Naive thymus-derived CD8-positive, alpha-beta T cell (primary cell): ENCODE measurements around the gene DNAJC4. TPM values are rescaled to one million over a fixed set of nuclear protein-coding genes. Genes with fewer than 3 reads are reported as not detected.

Experiments used
- ATAC-seq, 2 donors: fragments of 150-1000 bp; cut with Tn5 transposase in 1 of 2; sonication (Bioruptor Pico), chemical (Tn5 transposase) in 1 of 2; 1 replicate in 1 of 2; 2 replicates in 1 of 2; pipeline ENCODE4 v1.10.0; 2021; ENCODE audit warnings: mild to moderate bottlenecking in 2 of 2, moderate library complexity in 2 of 2
- POLR2A ChIA-PET: fragments of 350-600 bp; sonication (Branson Sonifier 250); formaldehyde crosslinking; loops from one replicate; lab custom pipeline; 2021; ENCODE audit warnings: antibody characterized with exemption; lab: Charles Lee
- DNase-seq, 10 donors: peaks; one replicate each; pipeline versions ENCODE4 v3.0.0 to v3.0.0-alpha.2; 2020 to 2022
- H3K27ac Mint-ChIP-seq, 10 donors: one replicate each; pipeline ENCODE4 v1.8.0; 2020 to 2022; ENCODE audit warnings: mild to moderate bottlenecking in 10 of 10, mixed read lengths in 10 of 10, moderate library complexity in 4 of 10, inconsistent platforms in 1 of 10
- H3K27me3 Mint-ChIP-seq, 5 donors: one replicate each; pipeline ENCODE4 v1.8.0; 2021 to 2022; ENCODE audit warnings: mixed read lengths in 5 of 5
- H3K36me3 Mint-ChIP-seq, 3 donors: one replicate each; pipeline ENCODE4 v1.8.0; 2020 to 2022; ENCODE audit warnings: mixed read lengths in 3 of 3, mild to moderate bottlenecking in 2 of 3, inconsistent platforms in 1 of 3
- H3K4me1 Mint-ChIP-seq, 4 donors: one replicate each; pipeline ENCODE4 v1.8.0; 2021 to 2022; ENCODE audit warnings: mixed read lengths in 4 of 4
- H3K4me3 Mint-ChIP-seq, 10 donors: one replicate each; pipeline ENCODE4 v1.8.0; 2020 to 2022; ENCODE audit warnings: mild to moderate bottlenecking in 10 of 10, mixed read lengths in 10 of 10, moderate library complexity in 6 of 10, inconsistent platforms in 1 of 10
- H3K9me3 Mint-ChIP-seq, 9 donors: one replicate each; pipeline ENCODE4 v1.8.0; 2020 to 2022; ENCODE audit warnings: mixed read lengths in 9 of 9, mild to moderate bottlenecking in 3 of 9, inconsistent platforms in 1 of 9, moderate library complexity in 1 of 9
- polyA plus RNA-seq, 3 donors: library from polyadenylated mRNA; unstranded; fragments of 300-500 nt; fragmentation: Illumina TruSeq; gene quantifications; one replicate each; pipeline ENCODE4 v1.2.3, GENCODE V29; 2021
- total RNA-seq, 8 experiments: library from RNA in 2 of 8; stranded (reverse) in 2 of 8; gene quantifications; one replicate each; pipeline ENCODE4 v1.2.3 and lab custom pipeline; 2021 to 2026

DNAJC4 gene
- total and polyA plus RNA-seq, 5 experiments from 2014 or later, result 21.5 to 56.2 (median 33.2) TPM

- peaks cover 0 to 6% (median 0%) of the 10 kb centered on the region in 4 donors for H3K4me1 Mint-ChIP-seq
- no peak overlapping the region for H3K27ac Mint-ChIP-seq
- H3K4me3 Mint-ChIP-seq, result no peak overlapping the region
- POLR2A ChIA-PET, result interaction anchor here (0.6 to 1.0 kb wide), 2 partner anchors 10 to 16 kb away, joined by 3 read pairs; no protein-coding TSS in a partner anchor
- DNase-seq, result peak in 1 of 10 donors; percentile 53
- H3K36me3 Mint-ChIP-seq, result peaks cover 0 to 5% (median 4%) of the 10 kb centered on the region in 3 donors
- ATAC-seq, result no peak
- no peaks in the 10 kb centered on the region for H3K9me3 Mint-ChIP-seq
- H3K27me3 Mint-ChIP-seq, result no peaks in the 10 kb centered on the region
Observed at GRCh38 chr11:64262271-64263002, 32.1 kb downstream of the DNAJC4 start.

GRCh38 chr11:64263021-64263946, 32.9 kb downstream of the DNAJC4 start:
- no peak for DNase-seq
- peaks cover 8 to 11% (median 8%) of the 10 kb centered on the region in 4 donors for H3K4me1 Mint-ChIP-seq
- POLR2A ChIA-PET, result interaction anchor here (0.6 to 1.6 kb wide), 4 partner anchors 9 to 17 kb away, joined by 3 to 6 read pairs (median 4); no protein-coding TSS in a partner anchor
- H3K9me3 Mint-ChIP-seq, result no peaks in the 10 kb centered on the region
- peak overlapping the region in 1 of 10 donors; percentile 44 for H3K27ac Mint-ChIP-seq
- no peak overlapping the region for H3K4me3 Mint-ChIP-seq
- H3K36me3 Mint-ChIP-seq, result peaks cover 0 to 4% (median 0%) of the 10 kb centered on the region in 3 donors
- H3K27me3 Mint-ChIP-seq, result no peaks in the 10 kb centered on the region
- ATAC-seq, result no peak

GRCh38 chr11:64263947-64264317, 33.6 kb downstream of the DNAJC4 start:
- Mint-ChIP-seq H3K27ac (no peak overlapping the region), H3K36me3 (peaks cover 0 to 4% (median 0%) of the 10 kb centered on the region in 3 donors), H3K27me3 (no peaks in the 10 kb centered on the region), H3K4me1 (peaks cover 13 to 15% (median 14%) of the 10 kb centered on the region in 4 donors), H3K9me3 (no peaks in the 10 kb centered on the region), H3K4me3 (no peak overlapping the region)
- no peak for DNase-seq
- ATAC-seq, result no peak
- POLR2A ChIA-PET, result interaction anchor here (0.6 to 1.6 kb wide), 5 partner anchors 10 to 57 kb away, joined by 3 to 6 read pairs (median 4); partner anchors contain the start of gene FERMT3

- no peak for DNase-seq
- Mint-ChIP-seq H3K4me3 (no peak overlapping the region), H3K27ac (peak overlapping the region in 2 of 10 donors; percentile 21 to 62), H3K9me3 (no peaks in the 10 kb centered on the region), H3K27me3 (no peaks in the 10 kb centered on the region), H3K4me1 (peaks cover 16 to 19% (median 17%) of the 10 kb centered on the region in 4 donors), H3K36me3 (peaks cover 0 to 1% (median 0%) of the 10 kb centered on the region in 3 donors)
- no peak for ATAC-seq
- POLR2A ChIA-PET, result interaction anchor here (0.6 to 1.6 kb wide), 6 partner anchors 10 to 57 kb away, joined by 3 to 6 read pairs (median 4); partner anchors contain the start of gene FERMT3
Observed at GRCh38 chr11:64264371-64264852, 34.1 kb downstream of the DNAJC4 start.

- no peaks in the 10 kb centered on the region for H3K27me3 Mint-ChIP-seq
- no peaks in the 10 kb centered on the region for H3K9me3 Mint-ChIP-seq
- no peak for ATAC-seq
- H3K4me1 Mint-ChIP-seq, result peaks cover 18 to 25% (median 20%) of the 10 kb centered on the region in 4 donors
- H3K4me3 Mint-ChIP-seq, result peak overlapping the region in 1 of 10 donors; percentile 5
- H3K36me3 Mint-ChIP-seq, result no peaks in the 10 kb centered on the region
- POLR2A ChIA-PET, result interaction anchor here (0.6 to 1.4 kb wide), 5 partner anchors 11 to 58 kb away, joined by 3 to 5 read pairs (median 3); partner anchors contain the start of gene FERMT3
- peak overlapping the region in 1 of 10 donors; percentile 69 for H3K27ac Mint-ChIP-seq
- DNase-seq, result no peak
Observed at GRCh38 chr11:64265176-64266160, 35.1 kb downstream of the DNAJC4 start.

- POLR2A ChIA-PET, result interaction anchor here (0.6 to 6.2 kb wide), 3 partner anchors 10 to 60 kb away, joined by 3 to 106 read pairs (median 3); partner anchors contain the start of gene FERMT3
- no peak for ATAC-seq
- peaks cover 18 to 26% (median 21%) of the 10 kb centered on the region in 4 donors for H3K4me1 Mint-ChIP-seq
- H3K36me3 Mint-ChIP-seq, result no peaks in the 10 kb centered on the region
- DNase-seq, result no peak
- H3K9me3 Mint-ChIP-seq, result no peaks in the 10 kb centered on the region
- no peaks in the 10 kb centered on the region for H3K27me3 Mint-ChIP-seq
- H3K4me3 Mint-ChIP-seq, result peak overlapping the region in 1 of 10 donors; percentile 5
- H3K27ac Mint-ChIP-seq, result no peak overlapping the region
Observed at GRCh38 chr11:64266339-64266738, 36.0 kb downstream of the DNAJC4 start.

GRCh38 chr11:64267207-64267945, 37.0 kb downstream of the DNAJC4 start:
- no peaks in the 10 kb centered on the region for H3K27me3 Mint-ChIP-seq
- H3K9me3 Mint-ChIP-seq, result no peaks in the 10 kb centered on the region
- H3K4me1 Mint-ChIP-seq, result peaks cover 22 to 36% (median 25%) of the 10 kb centered on the region in 4 donors
- DNase-seq (no peak), ATAC-seq (no peak)
- H3K36me3 Mint-ChIP-seq, result no peaks in the 10 kb centered on the region
- H3K27ac Mint-ChIP-seq, result peak overlapping the region in 6 of 10 donors; percentile 35 to 98 (median 76)
- peak overlapping the region in 6 of 10 donors; percentile 16 to 97 (median 74) for H3K4me3 Mint-ChIP-seq
- POLR2A ChIA-PET, result interaction anchor here (0.6 to 6.6 kb wide), 7 partner anchors 10 to 887 kb away, joined by 3 to 140 read pairs (median 69); partner anchors contain the start of genes BAD, FERMT3, FKBP2 and GPR137

- Mint-ChIP-seq H3K4me3 (peak overlapping the region; percentile 86 to 99 (median 96)), H3K4me1 (peaks cover 20 to 37% (median 27%) of the 10 kb centered on the region in 4 donors), H3K9me3 (no peaks in the 10 kb centered on the region), H3K36me3 (no peaks in the 10 kb centered on the region), H3K27me3 (no peaks in the 10 kb centered on the region), H3K27ac (peak overlapping the region; percentile 92 to 100 (median 98))
- no peak for ATAC-seq
- DNase-seq, result no peak
- POLR2A ChIA-PET, result interaction anchor here (0.6 to 6.6 kb wide), 16 partner anchors 10 to 1559 kb away, joined by 3 to 140 read pairs (median 15); partner anchors contain the start of genes BAD, ESRRA, FERMT3 and FKBP2
Observed at GRCh38 chr11:64268025-64268892, 37.9 kb downstream of the DNAJC4 start.

GRCh38 chr11:64268893-64269539, 38.7 kb downstream of the DNAJC4 start:
- peak overlapping the region; percentile 92 to 100 (median 98) for H3K27ac Mint-ChIP-seq
- DNase-seq (peak in 2 of 10 donors; percentile 18 to 23), ATAC-seq (peak; percentile 0 to 5)
- H3K9me3 Mint-ChIP-seq, result no peaks in the 10 kb centered on the region
- POLR2A ChIA-PET, result interaction anchor here (0.6 to 6.6 kb wide), 18 partner anchors 11 to 1560 kb away, joined by 3 to 140 read pairs (median 12); partner anchors contain the start of genes BAD, CCDC88B, ESRRA and FERMT3
- peaks cover 20 to 37% (median 27%) of the 10 kb centered on the region in 4 donors for H3K4me1 Mint-ChIP-seq
- no peaks in the 10 kb centered on the region for H3K27me3 Mint-ChIP-seq
- no peaks in the 10 kb centered on the region for H3K36me3 Mint-ChIP-seq
- peak overlapping the region; percentile 86 to 99 (median 96) for H3K4me3 Mint-ChIP-seq
